ENCODE measurements around the gene ARHGAP12. TPM values are rescaled to one million over a fixed set of nuclear protein-coding genes. Genes with fewer than 3 reads are reported as not detected.

Gene ARHGAP12
- total RNA-seq, 6 experiments from 2014 or later: 16.0 to 18.9 (median 17.9) TPM

DNA sequence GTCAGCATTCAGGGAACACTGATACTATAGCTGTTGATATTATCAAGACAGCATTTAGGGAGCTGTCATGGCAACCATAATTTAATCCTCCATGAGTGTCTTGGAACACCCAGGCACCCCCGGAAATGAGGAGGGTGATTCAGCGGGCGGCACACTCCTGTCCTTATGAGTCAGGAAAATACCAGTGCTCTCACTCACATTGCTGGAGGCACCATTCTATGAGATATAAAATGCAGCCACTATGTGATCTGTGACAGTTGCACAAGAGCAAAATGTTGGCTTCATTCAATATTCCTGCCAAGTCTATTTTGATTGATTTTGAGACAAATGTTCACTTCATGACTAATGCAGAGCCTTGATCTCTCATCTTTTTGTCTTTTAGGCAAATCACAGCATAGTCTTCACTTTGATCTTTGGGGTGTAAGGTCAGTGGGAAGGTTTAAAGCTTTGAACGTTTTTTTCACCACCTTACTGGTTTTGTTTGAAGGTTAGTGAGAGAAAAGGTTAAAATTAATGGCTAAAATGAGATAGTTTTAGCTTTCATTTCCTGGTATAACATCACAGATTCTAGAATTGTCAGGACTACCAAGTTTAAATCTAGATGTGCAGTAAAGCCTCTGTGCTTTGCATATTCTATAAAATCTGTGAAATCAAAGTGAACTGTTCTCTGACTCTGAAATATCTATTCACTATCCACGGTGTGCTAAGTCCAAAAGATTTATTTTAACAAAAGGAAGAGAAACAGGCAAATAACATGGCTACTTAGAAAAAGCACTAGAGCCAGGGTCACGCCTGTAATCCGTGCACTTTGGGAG is 12.4 kb upstream of the ARHGAP12 start:
- peak; percentile 98 for DNase-seq
- Mint-ChIP-seq H3K4me1 (ENCODE audit: low read depth) (peaks cover 65% of the 10 kb centered on the region), H3K9me3 (no peaks in the 10 kb centered on the region), H3K36me3 (ENCODE audit: low read depth) (no peaks in the 10 kb centered on the region), H3K4me3 (peak overlapping the region; percentile 75), H3K27ac (peak overlapping the region; percentile 88), H3K27me3 (ENCODE audit: insufficient read depth) (no peaks in the 10 kb centered on the region)
- TF ChIP-seq CTCF (IDR thresholded peaks at IDR 0.05): no peak

- TF ChIP-seq CTCF (IDR thresholded peaks at IDR 0.05): no peak
- Mint-ChIP-seq H3K9me3 (no peaks in the 10 kb centered on the region), H3K4me1 (ENCODE audit: low read depth) (peaks cover 62% of the 10 kb centered on the region), H3K27me3 (ENCODE audit: insufficient read depth) (no peaks in the 10 kb centered on the region), H3K4me3 (peak overlapping the region; percentile 75), H3K36me3 (ENCODE audit: low read depth) (no peaks in the 10 kb centered on the region), H3K27ac (peak overlapping the region; percentile 88)
- no peak for DNase-seq
These were observed 11.4 kb upstream of the ARHGAP12 start for GRCh38 chr10:31939797-31940708.

DNA sequence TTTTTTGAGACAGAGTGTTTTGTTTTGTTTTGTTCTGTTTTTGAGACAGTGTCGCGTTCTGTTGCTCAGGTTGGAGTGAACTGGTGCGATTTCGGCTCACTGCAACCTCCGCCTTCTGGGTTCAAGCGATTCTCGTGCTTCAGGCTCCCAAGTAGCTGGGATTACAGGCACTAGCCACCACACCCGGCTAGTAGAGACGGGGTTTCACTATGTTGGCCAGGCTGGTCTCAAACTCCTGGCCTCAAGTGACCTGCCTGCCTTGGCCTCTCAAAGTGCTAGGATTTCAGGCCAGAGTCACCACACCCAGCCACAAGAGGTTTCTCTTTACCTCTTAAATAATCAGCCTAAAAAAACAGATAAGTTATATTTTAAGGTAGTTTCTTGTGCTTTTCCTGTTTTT is 8.7 kb upstream of the ARHGAP12 start:
- Mint-ChIP-seq H3K4me1 (ENCODE audit: low read depth) (peaks cover 42% of the 10 kb centered on the region), H3K27ac (no peak overlapping the region; the same call in 1 of the 2 replicates), H3K4me3 (no peak overlapping the region)

DNA sequence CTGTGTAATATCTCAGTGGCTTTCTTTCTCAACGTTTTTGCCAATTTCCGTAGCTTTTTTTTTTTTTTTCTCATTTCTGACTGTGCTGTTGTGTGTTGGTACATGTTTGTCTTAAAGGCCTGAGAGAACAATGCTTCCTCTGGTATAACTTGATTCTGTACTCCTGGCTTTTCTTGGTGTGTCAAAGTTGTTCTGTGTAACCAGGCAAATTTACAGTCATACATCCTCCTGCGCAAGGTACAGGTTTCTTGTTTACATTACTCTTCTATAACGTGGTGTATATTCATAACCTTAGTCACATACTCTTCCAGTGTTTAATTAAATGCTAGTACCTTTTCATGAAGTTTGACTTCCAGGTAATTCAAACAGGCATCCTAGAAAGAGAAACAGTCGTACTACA is 8.3 kb upstream of the ARHGAP12 start:
- TF ChIP-seq CTCF (IDR thresholded peaks at IDR 0.05): no peak
- Mint-ChIP-seq H3K36me3 (ENCODE audit: low read depth) (no peaks in the 10 kb centered on the region), H3K4me3 (no peak overlapping the region), H3K4me1 (ENCODE audit: low read depth) (peaks cover 38% of the 10 kb centered on the region), H3K27me3 (ENCODE audit: insufficient read depth) (no peaks in the 10 kb centered on the region; the same call in 1 of the 2 replicates), H3K9me3 (no peaks in the 10 kb centered on the region), H3K27ac (peak overlapping the region; percentile 9; the same call in 1 of the 2 replicates)
- no peak for DNase-seq

More for the DNA sequence above, 8.7 kb upstream of the ARHGAP12 start:
- DNase-seq: no peak
- H3K9me3 Mint-ChIP-seq: no peaks in the 10 kb centered on the region
- no peaks in the 10 kb centered on the region; the same call in 1 of the 2 replicates for H3K27me3 Mint-ChIP-seq (ENCODE audit: insufficient read depth)
- H3K36me3 Mint-ChIP-seq (ENCODE audit: low read depth): no peaks in the 10 kb centered on the region
- TF ChIP-seq CTCF (IDR thresholded peaks at IDR 0.05): no peak

GRCh38 chr10:31936086-31936485 is 7.5 kb upstream of the ARHGAP12 start:
- Mint-ChIP-seq H3K4me1 (ENCODE audit: low read depth) (peaks cover 31% of the 10 kb centered on the region), H3K36me3 (ENCODE audit: low read depth) (no peaks in the 10 kb centered on the region), H3K27ac (no peak overlapping the region), H3K4me3 (no peak overlapping the region), H3K27me3 (ENCODE audit: insufficient read depth) (no peaks in the 10 kb centered on the region; the same call in 1 of the 2 replicates), H3K9me3 (no peaks in the 10 kb centered on the region)
- DNase-seq: no peak
- TF ChIP-seq CTCF (IDR thresholded peaks at IDR 0.05): no peak
